ENCODE measurements around the gene NCAPH2.

DNA sequence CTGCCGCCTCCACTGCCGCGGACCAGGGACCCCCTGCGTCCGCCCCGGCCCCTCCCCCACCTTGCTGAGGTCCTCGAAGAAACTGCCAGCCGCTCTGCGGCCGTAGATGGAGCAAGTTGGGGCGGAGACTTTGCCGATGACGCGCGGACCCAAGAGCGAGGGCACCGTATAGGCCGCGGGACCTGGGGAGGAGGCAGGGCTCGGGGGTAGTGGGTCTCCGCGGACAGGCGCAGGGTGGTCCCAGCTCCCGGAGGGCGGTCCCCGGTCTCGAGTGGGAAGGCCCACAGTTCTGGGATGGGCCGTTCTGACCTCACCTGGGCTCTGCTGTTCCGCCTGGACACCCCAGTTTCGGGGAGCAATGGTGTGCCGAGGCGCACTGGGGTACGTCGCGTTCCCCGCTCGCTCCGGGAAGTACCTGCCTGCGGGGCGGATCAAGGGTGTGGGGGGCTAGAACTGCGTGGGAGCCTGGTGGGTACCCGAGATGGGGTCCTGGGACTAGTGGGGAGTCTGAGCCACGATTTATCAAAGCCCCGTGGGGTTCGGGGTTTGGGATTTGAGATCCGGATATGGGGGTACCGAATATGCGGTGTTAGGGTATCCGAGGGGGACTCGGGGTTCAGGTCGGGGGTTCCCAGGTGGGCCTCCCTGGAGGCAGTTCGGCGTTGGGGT lies 23.0 kb downstream of the NCAPH2 start:
- TF ChIP-seq, protein P1, sequence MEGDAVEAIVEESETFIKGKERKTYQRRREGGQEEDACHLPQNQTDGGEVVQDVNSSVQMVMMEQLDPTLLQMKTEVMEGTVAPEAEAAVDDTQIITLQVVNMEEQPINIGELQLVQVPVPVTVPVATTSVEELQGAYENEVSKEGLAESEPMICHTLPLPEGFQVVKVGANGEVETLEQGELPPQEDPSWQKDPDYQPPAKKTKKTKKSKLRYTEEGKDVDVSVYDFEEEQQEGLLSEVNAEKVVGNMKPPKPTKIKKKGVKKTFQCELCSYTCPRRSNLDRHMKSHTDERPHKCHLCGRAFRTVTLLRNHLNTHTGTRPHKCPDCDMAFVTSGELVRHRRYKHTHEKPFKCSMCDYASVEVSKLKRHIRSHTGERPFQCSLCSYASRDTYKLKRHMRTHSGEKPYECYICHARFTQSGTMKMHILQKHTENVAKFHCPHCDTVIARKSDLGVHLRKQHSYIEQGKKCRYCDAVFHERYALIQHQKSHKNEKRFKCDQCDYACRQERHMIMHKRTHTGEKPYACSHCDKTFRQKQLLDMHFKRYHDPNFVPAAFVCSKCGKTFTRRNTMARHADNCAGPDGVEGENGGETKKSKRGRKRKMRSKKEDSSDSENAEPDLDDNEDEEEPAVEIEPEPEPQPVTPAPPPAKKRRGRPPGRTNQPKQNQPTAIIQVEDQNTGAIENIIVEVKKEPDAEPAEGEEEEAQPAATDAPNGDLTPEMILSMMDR (IDR thresholded peaks at IDR 0.05; ENCODE audit: control extremely low read depth in 1 of 3, insufficient read depth in 1 of 3, low read depth in 1 of 3, low read length in 3 of 3): no peak
- TF ChIP-seq EZH2 (IDR thresholded peaks at IDR 0.05; ENCODE audit: low read depth, low read length, severe bottlenecking): no peak
- no peak; a peak in 1 of 3 replicates for TF ChIP-seq POLR2A (IDR thresholded peaks at IDR 0.05; ENCODE audit: control extremely low read depth in 1 of 2, low read depth in 2 of 2, low read length in 2 of 2)
- no peak for TF ChIP-seq POLR2AphosphoS5 (IDR thresholded peaks at IDR 0.05; ENCODE audit: low read depth, low read length)
- TF ChIP-seq, protein P2, sequence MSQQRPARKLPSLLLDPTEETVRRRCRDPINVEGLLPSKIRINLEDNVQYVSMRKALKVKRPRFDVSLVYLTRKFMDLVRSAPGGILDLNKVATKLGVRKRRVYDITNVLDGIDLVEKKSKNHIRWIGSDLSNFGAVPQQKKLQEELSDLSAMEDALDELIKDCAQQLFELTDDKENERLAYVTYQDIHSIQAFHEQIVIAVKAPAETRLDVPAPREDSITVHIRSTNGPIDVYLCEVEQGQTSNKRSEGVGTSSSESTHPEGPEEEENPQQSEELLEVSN (IDR thresholded peaks at IDR 0.05): no peak
- no peak for TF ChIP-seq TAF1 (IDR thresholded peaks at IDR 0.05; ENCODE audit: low read depth, low read length)
- TF ChIP-seq JUND (IDR thresholded peaks at IDR 0.05; ENCODE audit: low read length): no peak
- TF ChIP-seq RFX5 (IDR thresholded peaks at IDR 0.05; ENCODE audit: borderline replicate concordance, low read depth, low read length): no peak
- no peak for TF ChIP-seq CEBPB (IDR thresholded peaks at IDR 0.05; ENCODE audit: low read depth, low read length)
- TF ChIP-seq SIN3A (conservative IDR thresholded peaks at IDR 0.05 in 1 of 2, IDR thresholded peaks at IDR 0.05 in 1 of 2; ENCODE audit: low read depth in 1 of 2, low read length in 2 of 2): no peak
- TF ChIP-seq, protein P3, sequence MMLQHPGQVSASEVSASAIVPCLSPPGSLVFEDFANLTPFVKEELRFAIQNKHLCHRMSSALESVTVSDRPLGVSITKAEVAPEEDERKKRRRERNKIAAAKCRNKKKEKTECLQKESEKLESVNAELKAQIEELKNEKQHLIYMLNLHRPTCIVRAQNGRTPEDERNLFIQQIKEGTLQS (IDR thresholded peaks at IDR 0.05; ENCODE audit: insufficient read depth, low read depth, low read length): no peak
- no peak for TF ChIP-seq RAD21 (IDR thresholded peaks at IDR 0.05 in 1 of 2, conservative IDR thresholded peaks at IDR 0.05 in 1 of 2; ENCODE audit: low read depth in 2 of 2, low read length in 2 of 2)
- TF ChIP-seq HDAC2 (IDR thresholded peaks at IDR 0.05; ENCODE audit: borderline replicate concordance in 1 of 2, low read depth in 2 of 2, low read length in 2 of 2): no peak

All from H1 (cell line).